Pancreas (tissue), 10 donors: ENCODE data around the gene STAT3. TPM values are rescaled to one million over a fixed set of nuclear protein-coding genes. Genes with fewer than 3 reads are reported as not detected.
A peak's percentile ranks its signal among the peaks of the same experiment; 100 is the strongest.

Experiments
- ATAC-seq, 4 donors: fragments of 200-7000 bp; cut with Tn5 transposase; one replicate each; pipeline versions ENCODE4 v1.8.0 to v1.9.1; 2020; ENCODE audit warnings: mild to moderate bottlenecking in 4 of 4, moderate library complexity in 4 of 4
- DNase-seq, 6 donors: peaks; one replicate each; pipeline ENCODE4 v3.0.0-alpha.2; 2020
- FAIRE-seq: peaks from 2 replicates; lab custom pipeline; 2012; peaks lifted over from hg19 to GRCh38; lab: Jason Lieb, UNC
- H3K27ac ChIP-seq, 4 donors: fragments of 200-600 bp; sonication (generic); 1 replicate in 3 of 4; 2 replicates in 1 of 4; pipeline versions ENCODE4 v1.5.0 to v1.8.0; 2020
- H3K27me3 ChIP-seq, 4 donors: fragments of 200-600 bp; one replicate each; pipeline ENCODE4 v1.8.0; 2021
- H3K36me3 ChIP-seq, 3 donors: fragments of 200-600 bp; sonication (generic) in 1 of 3; one replicate each; pipeline versions ENCODE4 v1.5.0 to v1.8.0; 2020 to 2021
- H3K4me1 ChIP-seq, 3 donors: fragments of 200-600 bp; one replicate each; pipeline ENCODE4 v1.8.0; 2021
- H3K4me3 ChIP-seq, 4 donors: fragments of 200-600 bp; sonication (generic) in 2 of 4; one replicate each; pipeline versions ENCODE4 v1.5.0 to v1.8.0; 2020 to 2021
- H3K9me3 ChIP-seq, 4 donors: fragments of 200-600 bp; one replicate each; pipeline ENCODE4 v1.8.0; 2021
- CTCF ChIP-seq, 4 donors: fragments of 200-600 bp; sonication (generic) in 3 of 4; IDR thresholded peaks; one replicate each; pipeline versions ENCODE4 v1.5.0 to v1.8.0; 2021; ENCODE audit warnings: antibody characterized with exemption in 4 of 4
- WGBS, 2 donors: extraction: QIAGEN DNeasy Blood & Tissue Kit; methylation state at CpG; one replicate each; pipeline ENCODE4 v1.1.7; 2013; 5-methylcytosine and 5-hydroxymethylcytosine counted together
- intact Hi-C, 3 donors: fragments of 100-400 bp; cut with DNase I; formaldehyde crosslinking; loops; one replicate each; pipeline versions ENCODE4 v1.11.1 to v1.14.2; 2022
- polyA plus RNA-seq, 2 donors: library from polyadenylated mRNA; stranded (reverse); fragments of 200-250 nt; gene quantifications; one replicate each; pipeline ENCODE4 v1.2.3, GENCODE V29; 2013
- total RNA-seq, 6 donors: library from RNA; stranded (reverse); fragmentation: NEBNext Ultra II Directional in 4 of 6; extraction: Animal tissue kit (Norgen Biotek cat#: 25700) in 4 of 6; gene quantifications; one replicate each; pipeline versions ENCODE4 v1.2.1 to v1.2.4, GENCODE V29; 2021 to 2023
- donor health status: healthy with polysubstance abuse.
- donor health status: DM: no; HTN: no; CAD: no; lungs with moderate emphysema.
- donor health status: DM: no; HTN: no; CAD: no.
- donor health status: control.
- donor health status: control.
- donor health status: Bipolar disorder and iron deficiency.
- donor health status: DM: yes; HTN: yes; CAD: no.
- donor health status: DM: no; HTN: no; CAD: no.
- donor health status: DM: no; HTN: no; CAD: no.
- donor health status: DM: yes; HTN: yes; CAD: no.

STAT3 gene
- total and polyA plus RNA-seq, 8 donors = 37.9 to 127 (median 70.6) TPM

GRCh38 chr17:42288803-42289610 is 99.2 kb downstream of the STAT3 start:
- Histone ChIP-seq H3K36me3 (no peaks in the 10 kb centered on the region), H3K9me3 (no peaks in the 10 kb centered on the region), H3K4me1 (peaks cover 0 to 9% (median 0%) of the 10 kb centered on the region in 3 donors), H3K27ac (peak overlapping the region; percentile 42 to 71 (median 62)), H3K27me3 (no peaks in the 10 kb centered on the region), H3K4me3 (peak overlapping the region; percentile 55 to 76 (median 68))
- intact Hi-C loops = no loop called here
- peak; percentile 43 to 57 (median 52) for ATAC-seq
- peak; percentile 50 to 88 (median 68) for DNase-seq
- FAIRE-seq = no peak
- 53 to 58% methylated on average over 42 to 44 of the region's 44 CpGs for WGBS, 2 donors
- no peak for TF ChIP-seq CTCF (IDR thresholded peaks at IDR 0.05)

DNA sequence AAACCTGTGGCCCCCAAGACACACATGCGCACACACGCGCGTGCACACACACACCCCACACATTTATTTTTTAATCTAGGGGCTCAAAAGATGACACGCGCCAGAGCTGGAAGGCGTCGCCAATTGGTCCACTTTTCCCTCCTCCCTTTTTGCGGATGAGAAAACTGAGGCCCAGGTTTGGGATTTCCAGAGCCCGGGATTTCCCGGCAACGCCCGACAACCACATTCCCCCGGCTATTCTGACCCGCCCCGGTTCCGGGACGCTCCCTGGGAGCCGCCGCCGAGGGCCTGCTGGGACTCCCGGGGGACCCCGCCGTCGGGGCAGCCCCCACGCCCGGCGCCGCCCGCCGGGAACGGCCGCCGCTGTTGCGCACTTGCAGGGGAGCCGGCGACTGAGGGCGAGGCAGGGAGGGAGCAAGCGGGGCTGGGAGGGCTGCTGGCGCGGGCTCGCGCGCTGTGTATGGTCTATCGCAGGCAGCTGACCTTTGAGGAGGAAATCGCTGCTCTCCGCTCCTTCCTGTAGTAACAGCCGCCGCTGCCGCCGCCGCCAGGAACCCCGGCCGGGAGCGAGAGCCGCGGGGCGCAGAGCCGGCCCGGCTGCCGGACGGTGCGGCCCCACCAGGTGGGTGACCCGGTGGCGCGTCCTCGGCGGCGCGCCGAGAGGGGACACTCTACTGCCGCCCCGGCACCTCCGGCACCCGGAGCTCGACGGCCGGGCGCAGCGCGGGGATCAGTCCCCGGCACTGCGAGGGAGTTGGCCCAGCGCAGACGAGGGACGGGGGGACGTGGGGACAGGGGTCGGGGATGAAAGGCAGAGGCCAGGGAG is 100.1 kb downstream of the STAT3 start, which contains the start of gene STAT5A:
Gene STAT5A (plus strand): TSS at position 522 of the 826 bp plus-strand sequence. CDS start 914 bp downstream, outside the sequence.
- no peak for TF ChIP-seq CTCF (IDR thresholded peaks at IDR 0.05)
- Histone ChIP-seq H3K27me3 (no peaks in the 10 kb centered on the region), H3K4me3 (peak within 1 kb of the TSS; percentile 55 to 76 (median 68)), H3K36me3 (no peaks in the 10 kb centered on the region), H3K27ac (peak within 1 kb of the TSS; percentile 42 to 71 (median 62)), H3K4me1 (peaks cover 0 to 9% (median 0%) of the 10 kb centered on the region in 3 donors), H3K9me3 (no peaks in the 10 kb centered on the region)
- 7 to 13% methylated on average over 51 to 88 of the region's 88 CpGs for whole genome bisulfite sequencing, 2 donors
- peak; percentile 90 to 95 (median 92) for ATAC-seq
- peak; percentile 84 to 95 (median 86) for DNase-seq
- no peak for FAIRE-seq
- intact Hi-C loops = no loop called here

DNA sequence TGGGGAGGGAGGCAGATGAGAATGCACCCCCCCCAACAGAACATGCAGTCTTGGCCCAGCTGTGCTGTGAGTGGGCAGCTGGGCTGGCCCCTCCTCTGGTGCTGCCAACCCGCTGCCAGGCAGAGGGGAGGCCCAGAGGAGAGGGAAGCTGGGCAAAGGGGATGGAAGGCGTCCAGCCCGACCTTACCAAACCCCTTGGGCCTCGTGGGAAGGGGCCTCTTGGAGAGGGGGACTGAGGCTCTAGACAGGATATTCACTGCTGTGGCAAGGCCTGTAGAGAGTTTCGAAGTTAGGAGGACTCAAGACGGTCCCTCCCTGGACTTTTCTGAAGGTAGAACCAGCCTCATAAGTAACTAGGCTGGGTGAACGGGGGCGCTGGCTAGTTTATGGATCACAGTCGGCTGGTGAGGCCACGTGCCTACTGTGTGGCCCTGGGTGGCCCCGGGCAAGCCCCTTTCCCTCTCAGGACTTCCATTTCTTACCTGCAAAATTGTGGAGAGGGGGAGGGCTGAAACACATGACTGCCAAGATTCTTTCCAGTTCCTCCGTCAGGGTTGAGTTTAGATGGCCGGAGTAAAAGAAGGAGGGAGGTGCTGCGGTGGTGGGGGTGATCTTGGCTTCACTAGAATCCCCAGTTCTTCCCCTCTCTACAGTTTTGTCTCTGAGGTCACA is 100.8 kb downstream of the STAT3 start:
- no peaks in the 10 kb centered on the region for H3K9me3 ChIP-seq
- FAIRE-seq (no peak), DNase-seq (no peak), ATAC-seq (peak in 2 of 4 donors; percentile 31 to 33)
- H3K4me1 ChIP-seq = peaks cover 0 to 9% (median 0%) of the 10 kb centered on the region in 3 donors
- H3K27ac ChIP-seq = peak overlapping the region in 2 of 4 donors; percentile 70 to 71
- intact Hi-C loops = no loop called here
- no peaks in the 10 kb centered on the region for H3K36me3 ChIP-seq
- TF ChIP-seq CTCF (IDR thresholded peaks at IDR 0.05) = no peak
- no peaks in the 10 kb centered on the region for H3K27me3 ChIP-seq
- WGBS, 2 donors = 71 to 84% methylated on average over 14 of the region's 14 CpGs
- H3K4me3 ChIP-seq = peak overlapping the region in 3 of 4 donors; percentile 64 to 76 (median 71)

DNA sequence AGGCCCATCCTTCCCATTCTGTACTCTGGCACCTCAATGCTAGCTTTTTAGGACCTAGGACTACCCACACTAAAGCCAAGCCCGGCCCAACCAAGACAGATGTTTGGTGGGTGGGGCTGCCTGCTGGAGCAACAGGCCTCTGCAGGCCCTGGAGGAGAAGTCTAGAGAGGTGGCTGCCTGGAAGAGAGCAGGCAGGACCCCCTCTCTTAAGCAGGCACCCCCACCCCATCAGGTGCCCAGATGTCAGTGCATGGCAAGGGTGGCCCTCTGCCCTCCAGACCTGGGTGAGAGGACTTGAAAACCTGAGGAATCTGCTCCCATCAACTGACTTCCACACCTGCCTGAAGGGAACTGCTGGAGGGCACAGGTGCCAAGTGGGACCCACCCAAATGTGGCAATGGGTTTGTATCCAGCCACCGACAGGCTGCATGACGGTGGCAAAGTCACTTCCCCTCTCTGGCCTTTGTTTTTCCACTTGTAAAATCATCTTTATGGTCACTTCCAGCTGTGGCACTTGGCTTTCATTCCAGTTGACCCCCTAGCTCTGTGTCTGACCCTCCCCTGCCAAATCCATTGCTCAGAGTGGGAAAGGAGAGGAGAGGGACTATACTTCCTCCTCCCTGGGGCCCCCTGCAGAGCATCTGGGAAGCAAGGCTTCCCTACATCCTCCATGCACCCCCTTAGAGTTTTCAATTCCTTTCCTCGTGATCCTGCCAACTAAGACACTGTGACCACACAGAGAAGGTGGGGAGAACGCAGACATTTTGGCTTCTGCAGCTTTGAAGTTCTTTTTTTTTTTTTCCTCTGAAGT is 101.6 kb downstream of the STAT3 start:
- DNase-seq (no peak), ATAC-seq (no peak), FAIRE-seq (no peak)
- no peak for TF ChIP-seq CTCF (IDR thresholded peaks at IDR 0.05)
- Histone ChIP-seq H3K36me3 (no peaks in the 10 kb centered on the region), H3K27ac (no peak overlapping the region), H3K27me3 (no peaks in the 10 kb centered on the region), H3K4me3 (no peak overlapping the region), H3K4me1 (peaks cover 0 to 9% (median 0%) of the 10 kb centered on the region in 3 donors), H3K9me3 (no peaks in the 10 kb centered on the region)
- WGBS, 2 donors = 84% methylated on average over 5 of the region's 5 CpGs
- intact Hi-C loops = no loop called here
